ENCODE data around the gene MAN2B2.

MAN2B2 gene

GRCh38 chr4:6532102-6532501, 42.9 kb upstream of the MAN2B2 start:
- DNase-seq (ENCODE audit: insufficient read length, low spot score) (no peak), FAIRE-seq (no peak)
- TF ChIP-seq SPI1 (IDR thresholded peaks at IDR 0.05; ENCODE audit: low read depth, low read length) (no peak), POLR2A (IDR thresholded peaks at IDR 0.05; ENCODE audit: low read depth, low read length) (no peak), PAX5 (IDR thresholded peaks at IDR 0.05; ENCODE audit: insufficient read depth, low read length, severe bottlenecking) (no peak), TAF1 (IDR thresholded peaks at IDR 0.05; ENCODE audit: low read depth, low read length) (no peak), POU2F2 (IDR thresholded peaks at IDR 0.05; ENCODE audit: low read depth, low read length) (no peak), POLR2AphosphoS5 (IDR thresholded peaks at IDR 0.05; ENCODE audit: low read depth, low read length) (no peak)

- TF ChIP-seq POLR2AphosphoS5 (IDR thresholded peaks at IDR 0.05; ENCODE audit: low read depth, low read length) (no peak), TAF1 (IDR thresholded peaks at IDR 0.05; ENCODE audit: low read depth, low read length) (no peak), POLR2A (IDR thresholded peaks at IDR 0.05; ENCODE audit: low read depth, low read length) (no peak), POU2F2 (IDR thresholded peaks at IDR 0.05; ENCODE audit: low read depth, low read length) (no peak), PAX5 (IDR thresholded peaks at IDR 0.05; ENCODE audit: insufficient read depth, low read length, severe bottlenecking) (no peak), SPI1 (IDR thresholded peaks at IDR 0.05; ENCODE audit: low read depth, low read length) (no peak)
- DNase-seq (ENCODE audit: insufficient read length, low spot score) (no peak), FAIRE-seq (no peak)
These were observed 42.3 kb upstream of the MAN2B2 start for GRCh38 chr4:6532658-6533057.

- TF ChIP-seq POLR2AphosphoS5 (IDR thresholded peaks at IDR 0.05; ENCODE audit: low read depth, low read length): no peak
- TF ChIP-seq POLR2A (IDR thresholded peaks at IDR 0.05; ENCODE audit: low read depth, low read length): no peak
- TF ChIP-seq TAF1 (IDR thresholded peaks at IDR 0.05; ENCODE audit: low read depth, low read length): no peak
- no peak for TF ChIP-seq POU2F2 (IDR thresholded peaks at IDR 0.05; ENCODE audit: low read depth, low read length)
- no peak for TF ChIP-seq SPI1 (IDR thresholded peaks at IDR 0.05; ENCODE audit: low read depth, low read length)
- no peak for TF ChIP-seq PAX5 (IDR thresholded peaks at IDR 0.05; ENCODE audit: insufficient read depth, low read length, severe bottlenecking)
- FAIRE-seq (peak; percentile 77), DNase-seq (ENCODE audit: insufficient read length, low spot score) (no peak)
These were observed 40.9 kb upstream of the MAN2B2 start for GRCh38 chr4:6534050-6534449.

GRCh38 chr4:6534618-6535328, 40.2 kb upstream of the MAN2B2 start:
- TF ChIP-seq SPI1 (IDR thresholded peaks at IDR 0.05; ENCODE audit: low read depth, low read length) (no peak), POLR2A (IDR thresholded peaks at IDR 0.05; ENCODE audit: low read depth, low read length) (no peak), PAX5 (IDR thresholded peaks at IDR 0.05; ENCODE audit: insufficient read depth, low read length, severe bottlenecking) (no peak), POLR2AphosphoS5 (IDR thresholded peaks at IDR 0.05; ENCODE audit: low read depth, low read length) (no peak), TAF1 (IDR thresholded peaks at IDR 0.05; ENCODE audit: low read depth, low read length) (no peak)
- FAIRE-seq: no peak
- DNase-seq (ENCODE audit: insufficient read length, low spot score): no peak

- DNase-seq (ENCODE audit: insufficient read length, low spot score) (no peak), FAIRE-seq (no peak)
These were observed 39.7 kb upstream of the MAN2B2 start for GRCh38 chr4:6535329-6535692.

GRCh38 chr4:6535706-6536105, 39.3 kb upstream of the MAN2B2 start:
- no peak for DNase-seq (ENCODE audit: insufficient read length, low spot score)
- TF ChIP-seq POU2F2 (IDR thresholded peaks at IDR 0.05; ENCODE audit: low read depth, low read length) (no peak), TAF1 (IDR thresholded peaks at IDR 0.05; ENCODE audit: low read depth, low read length) (no peak), POLR2AphosphoS5 (IDR thresholded peaks at IDR 0.05; ENCODE audit: low read depth, low read length) (no peak), SPI1 (IDR thresholded peaks at IDR 0.05; ENCODE audit: low read depth, low read length) (no peak), POLR2A (IDR thresholded peaks at IDR 0.05; ENCODE audit: low read depth, low read length) (no peak), PAX5 (IDR thresholded peaks at IDR 0.05; ENCODE audit: insufficient read depth, low read length, severe bottlenecking) (no peak)
- FAIRE-seq: no peak

More at GRCh38 chr4:6535329-6535692, 39.7 kb upstream of the MAN2B2 start:
- TF ChIP-seq POLR2A (IDR thresholded peaks at IDR 0.05; ENCODE audit: low read depth, low read length) (no peak), SPI1 (IDR thresholded peaks at IDR 0.05; ENCODE audit: low read depth, low read length) (no peak), TAF1 (IDR thresholded peaks at IDR 0.05; ENCODE audit: low read depth, low read length) (no peak), POU2F2 (IDR thresholded peaks at IDR 0.05; ENCODE audit: low read depth, low read length) (no peak), PAX5 (IDR thresholded peaks at IDR 0.05; ENCODE audit: insufficient read depth, low read length, severe bottlenecking) (no peak), POLR2AphosphoS5 (IDR thresholded peaks at IDR 0.05; ENCODE audit: low read depth, low read length) (no peak)

GRCh38 chr4:6538111-6538510, 36.9 kb upstream of the MAN2B2 start:
- FAIRE-seq: no peak
- TF ChIP-seq POLR2AphosphoS5 (IDR thresholded peaks at IDR 0.05; ENCODE audit: low read depth, low read length) (no peak), POLR2A (IDR thresholded peaks at IDR 0.05; ENCODE audit: low read depth, low read length) (no peak), TAF1 (IDR thresholded peaks at IDR 0.05; ENCODE audit: low read depth, low read length) (no peak), SPI1 (IDR thresholded peaks at IDR 0.05; ENCODE audit: low read depth, low read length) (no peak), POU2F2 (IDR thresholded peaks at IDR 0.05; ENCODE audit: low read depth, low read length) (no peak), PAX5 (IDR thresholded peaks at IDR 0.05; ENCODE audit: insufficient read depth, low read length, severe bottlenecking) (no peak)
- no peak for DNase-seq (ENCODE audit: insufficient read length, low spot score)

- no peak for FAIRE-seq
- DNase-seq (ENCODE audit: insufficient read length, low spot score): no peak
- TF ChIP-seq TAF1 (IDR thresholded peaks at IDR 0.05; ENCODE audit: low read depth, low read length) (no peak), POU2F2 (IDR thresholded peaks at IDR 0.05; ENCODE audit: low read depth, low read length) (no peak), PAX5 (IDR thresholded peaks at IDR 0.05; ENCODE audit: insufficient read depth, low read length, severe bottlenecking) (no peak), POLR2AphosphoS5 (IDR thresholded peaks at IDR 0.05; ENCODE audit: low read depth, low read length) (no peak), SPI1 (IDR thresholded peaks at IDR 0.05; ENCODE audit: low read depth, low read length) (no peak), POLR2A (IDR thresholded peaks at IDR 0.05; ENCODE audit: low read depth, low read length) (no peak)
These were observed 36.4 kb upstream of the MAN2B2 start for GRCh38 chr4:6538575-6538974.

- FAIRE-seq (no peak), DNase-seq (ENCODE audit: insufficient read length, low spot score) (no peak)
- no peak for TF ChIP-seq POU2F2 (IDR thresholded peaks at IDR 0.05; ENCODE audit: low read depth, low read length)
- no peak for TF ChIP-seq SPI1 (IDR thresholded peaks at IDR 0.05; ENCODE audit: low read depth, low read length)
- no peak for TF ChIP-seq PAX5 (IDR thresholded peaks at IDR 0.05; ENCODE audit: insufficient read depth, low read length, severe bottlenecking)
- TF ChIP-seq POLR2A (IDR thresholded peaks at IDR 0.05; ENCODE audit: low read depth, low read length): no peak
- no peak for TF ChIP-seq TAF1 (IDR thresholded peaks at IDR 0.05; ENCODE audit: low read depth, low read length)
- TF ChIP-seq POLR2AphosphoS5 (IDR thresholded peaks at IDR 0.05; ENCODE audit: low read depth, low read length): no peak
These were observed 35.8 kb upstream of the MAN2B2 start for GRCh38 chr4:6539009-6539764.
